ENCODE data around the gene MFN2.

MFN2 gene

GRCh38 chr1:11948822-11949458, 31.3 kb upstream of the MFN2 start:
- DNase-seq (ENCODE audit: low read depth, low spot score), result no peak
- TF ChIP-seq CTCF (IDR thresholded peaks at IDR 0.05; ENCODE audit: low read depth, low read length), result no peak
- in situ Hi-C loops (cut with HindIII; ENCODE audit: low sequenced_read_pairs), result no loop called here
- no peak overlapping the region for H3K4me3 ChIP-seq (ENCODE audit: low read depth, low read length)

- H3K4me3 ChIP-seq (ENCODE audit: low read depth, low read length), result no peak overlapping the region
- in situ Hi-C loops (cut with HindIII; ENCODE audit: low sequenced_read_pairs), result no loop called here
- no peak for TF ChIP-seq CTCF (IDR thresholded peaks at IDR 0.05; ENCODE audit: low read depth, low read length)
- DNase-seq (ENCODE audit: low read depth, low spot score), result no peak
Observed at GRCh38 chr1:11951901-11952300, 28.3 kb upstream of the MFN2 start.

GRCh38 chr1:11952455-11953109, 27.7 kb upstream of the MFN2 start:
- in situ Hi-C loops (cut with HindIII; ENCODE audit: low sequenced_read_pairs), result no loop called here
- H3K4me3 ChIP-seq (ENCODE audit: low read depth, low read length), result no peak overlapping the region
- DNase-seq (ENCODE audit: low read depth, low spot score), result no peak
- TF ChIP-seq CTCF (IDR thresholded peaks at IDR 0.05; ENCODE audit: low read depth, low read length), result no peak

- H3K4me3 ChIP-seq (ENCODE audit: low read depth, low read length), result no peak overlapping the region
- in situ Hi-C loops (cut with HindIII; ENCODE audit: low sequenced_read_pairs), result no loop called here
- no peak for TF ChIP-seq CTCF (IDR thresholded peaks at IDR 0.05; ENCODE audit: low read depth, low read length)
- no peak for DNase-seq (ENCODE audit: low read depth, low spot score)
Observed at GRCh38 chr1:11955221-11955620, 25.0 kb upstream of the MFN2 start.

GRCh38 chr1:11957398-11957797, 22.8 kb upstream of the MFN2 start:
- H3K4me3 ChIP-seq (ENCODE audit: low read depth, low read length), result no peak overlapping the region
- in situ Hi-C loops (cut with HindIII; ENCODE audit: low sequenced_read_pairs), result no loop called here
- TF ChIP-seq CTCF (IDR thresholded peaks at IDR 0.05; ENCODE audit: low read depth, low read length), result no peak
- DNase-seq (ENCODE audit: low read depth, low spot score), result no peak

- no peak overlapping the region for H3K4me3 ChIP-seq (ENCODE audit: low read depth, low read length)
- in situ Hi-C loops (cut with HindIII; ENCODE audit: low sequenced_read_pairs), result no loop called here
- TF ChIP-seq CTCF (IDR thresholded peaks at IDR 0.05; ENCODE audit: low read depth, low read length), result no peak
- DNase-seq (ENCODE audit: low read depth, low spot score), result no peak
Observed at GRCh38 chr1:11957897-11958296, 22.3 kb upstream of the MFN2 start.

Data from astrocyte of the spinal cord (primary cell).